HCT116 (cell line): ENCODE measurements around the gene RGS7. TPM values are rescaled to one million over a fixed set of nuclear protein-coding genes. Genes with fewer than 3 reads are reported as not detected.

Source experiments
- ATAC-seq: fragments of 200-7000 bp; cut with Tn5 transposase; 2 replicates; pipeline ENCODE4 v1.9.1; 2020; ENCODE audit warnings: mild to moderate bottlenecking, moderate library complexity
- BruUV-seq: library from RNA; stranded (reverse); fragments of 400-500 nt; replicated peaks from 2 replicates; lab custom pipeline; 2021; lab: Mats Ljungman, UMichigan
- CTCF ChIA-PET: fragments of 300-600 bp; sonication (Branson Sonifier 250); formaldehyde crosslinking; loops from one replicate; lab custom pipeline; 2021; ENCODE audit warnings: antibody characterized with exemption; lab: Charles Lee
- POLR2A ChIA-PET: fragments of 300-600, 350-600 bp; sonication (Branson Sonifier 250); formaldehyde crosslinking; loops from one replicate; lab custom pipeline; 2021; ENCODE audit warnings: antibody characterized with exemption; lab: Charles Lee
- RAD21 ChIA-PET, 2 experiments: fragments of 300-600 bp; sonication (Branson Sonifier 250); formaldehyde crosslinking; loops; one replicate each; lab custom pipeline; 2023; ENCODE audit warnings: low total read pairs in 2 of 2; ENCODE audit not compliant: uncharacterized antibody in 2 of 2, unreplicated experiment in 2 of 2, low non-redundant PET in 1 of 2; lab: Charles Lee
- DNase-seq: peaks from one replicate; pipeline ENCODE4 v3.0.0-alpha.2; 2010; ENCODE audit warnings: low read depth, low spot score
- H2AFZ ChIP-seq: fragments of 200-600 bp; shearing (Covaris generic), sonication (generic); 2 replicates; pipeline ENCODE4 v1.6.1; 2017; ENCODE audit warnings: low read depth, mixed run types, mixed read lengths, antibody characterized with exemption, low read length; ENCODE audit not compliant: poor library complexity, severe bottlenecking
- H3K27ac ChIP-seq: 2 replicates; pipeline ENCODE4 v1.5.1; 2012; ENCODE audit warnings: low read depth, low read length
- H3K27me3 ChIP-seq: fragments of 200-600 bp; sonication (generic); 2 replicates; pipeline ENCODE4 v1.6.1; 2016; ENCODE audit warnings: mixed run types, low read length, mixed read lengths; ENCODE audit not compliant: insufficient read depth
- H3K36me3 ChIP-seq, 2 experiments: fragments of 200-500 bp in 1 of 2; fragments of 200-600 bp in 1 of 2; sonication (Bioruptor generic) in 1 of 2; sonication (generic) in 1 of 2; 2 replicates each; pipeline versions ENCODE4 v1.5.1 to v1.6.1; 2014 to 2016; ENCODE audit warnings: low read length in 2 of 2, inconsistent platforms in 1 of 2, mixed read lengths in 1 of 2, mixed run types in 1 of 2; ENCODE audit not compliant: insufficient read depth in 2 of 2, control insufficient read depth in 1 of 2
- H3K4me1 ChIP-seq, 2 experiments: fragments of 200-600 bp in 1 of 2; sonication (generic) in 1 of 2; 2 replicates each; pipeline versions ENCODE4 v1.5.1 to v1.6.1; 2012 to 2017; ENCODE audit warnings: low read length in 2 of 2, inconsistent platforms in 1 of 2, mild to moderate bottlenecking in 1 of 2, mixed read lengths in 1 of 2, mixed run types in 1 of 2, moderate library complexity in 1 of 2; ENCODE audit not compliant: insufficient read depth in 2 of 2, control insufficient read depth in 1 of 2
- H3K4me2 ChIP-seq: fragments of 200-600 bp; sonication (generic); 2 replicates; pipeline ENCODE4 v1.6.1; 2017; ENCODE audit warnings: mixed run types, low read length, mixed read lengths
- H3K4me3 ChIP-seq, 2 experiments: fragments of 200-600 bp in 1 of 2; sonication (generic) in 1 of 2; replicated peaks in 1 of 2; 2 replicates each; pipeline ENCODE4 v1.5.1; 2011 to 2016; ENCODE audit warnings: low read length in 2 of 2, control low read depth in 1 of 2, low read depth in 1 of 2, mild to moderate bottlenecking in 1 of 2, mixed read lengths in 1 of 2, mixed run types in 1 of 2
- H3K79me2 ChIP-seq: fragments of 200-600 bp; sonication (generic); 2 replicates; pipeline ENCODE4 v1.6.1; 2017; ENCODE audit warnings: mild to moderate bottlenecking, mixed run types, low read length, moderate library complexity, mixed read lengths; ENCODE audit not compliant: insufficient read depth
- H3K9ac ChIP-seq: fragments of 200-600 bp; sonication (generic); 2 replicates; pipeline ENCODE4 v1.6.1; 2016; ENCODE audit warnings: low read length, mixed read lengths
- H3K9me2 ChIP-seq: fragments of 200-600 bp; sonication (generic), shearing (Covaris generic); 2 replicates; pipeline ENCODE4 v1.6.1; 2017; ENCODE audit warnings: mixed run types, mild to moderate bottlenecking, moderate library complexity; ENCODE audit not compliant: insufficient read depth
- H3K9me3 ChIP-seq, 2 experiments: fragments of 200-500 bp in 1 of 2; fragments of 200-600 bp in 1 of 2; sonication (Bioruptor generic) in 1 of 2; sonication (generic) in 1 of 2; 2 replicates each; pipeline ENCODE4 v1.6.1; 2014 to 2017; ENCODE audit warnings: low read length in 2 of 2, mixed read lengths in 2 of 2, inconsistent platforms in 1 of 2, low read depth in 1 of 2, mild to moderate bottlenecking in 1 of 2, mixed run types in 1 of 2, moderate library complexity in 1 of 2; ENCODE audit not compliant: control insufficient read depth in 1 of 2, insufficient read depth in 1 of 2
- H4K20me1 ChIP-seq: fragments of 200-600 bp; sonication (generic), shearing (Covaris generic); 2 replicates; pipeline ENCODE4 v1.6.1; 2017; ENCODE audit warnings: mixed run types, mild to moderate bottlenecking, moderate library complexity; ENCODE audit not compliant: insufficient read depth
- ATF3 ChIP-seq: IDR thresholded peaks from 2 replicates; pipeline ENCODE4 v1.6.1; 2012
- CBX3 ChIP-seq: IDR thresholded peaks from 2 replicates; pipeline ENCODE4 v1.6.1; 2012; ENCODE audit warnings: low read depth
- CEBPB ChIP-seq: IDR thresholded peaks from 2 replicates; pipeline ENCODE4 v1.6.1; 2012; ENCODE audit warnings: low read depth
- EGR1 ChIP-seq: IDR thresholded peaks from 2 replicates; pipeline ENCODE4 v1.6.1; 2012; ENCODE audit warnings: low read depth
- ELF1 ChIP-seq: IDR thresholded peaks from 2 replicates; pipeline ENCODE4 v1.6.1; 2012; ENCODE audit warnings: low read depth, borderline replicate concordance
- EZH2 ChIP-seq: fragments of 200-600 bp; sonication (generic); IDR thresholded peaks from 2 replicates; pipeline ENCODE4 v1.6.1; 2017; ENCODE audit warnings: antibody characterized with exemption, mixed run types
- EZH2phosphoT487 ChIP-seq: fragments of 200-600 bp; IDR thresholded peaks from 2 replicates; pipeline ENCODE4 v1.6.1; 2018; ENCODE audit warnings: antibody characterized with exemption, borderline replicate concordance
- FOSL1 ChIP-seq: IDR thresholded peaks from 2 replicates; pipeline ENCODE4 v1.6.1; 2012; ENCODE audit warnings: low read depth
- JUND ChIP-seq: IDR thresholded peaks from 2 replicates; pipeline ENCODE4 v1.6.1; 2012
- REST ChIP-seq: IDR thresholded peaks from 2 replicates; pipeline ENCODE4 v1.6.1; 2012; ENCODE audit warnings: low read depth
- SIN3A ChIP-seq: IDR thresholded peaks from 2 replicates; pipeline ENCODE4 v1.6.1; 2012; ENCODE audit warnings: low read depth
- SP1 ChIP-seq: IDR thresholded peaks from 2 replicates; pipeline ENCODE4 v1.6.1; 2012; ENCODE audit warnings: low read depth
- TCF7L2 ChIP-seq: IDR thresholded peaks from 2 replicates; pipeline ENCODE4 v1.7.0; 2011; ENCODE audit warnings: borderline replicate concordance, inconsistent platforms; ENCODE audit not compliant: insufficient read depth, insufficient read length; ENCODE audit errors: extremely low read depth
- YY1 ChIP-seq: IDR thresholded peaks from 2 replicates; pipeline ENCODE4 v1.6.1; 2011; ENCODE audit warnings: low read length, low read depth, moderate library complexity, mild to moderate bottlenecking; ENCODE audit not compliant: insufficient replicate concordance; ENCODE audit errors: extremely low read depth
- ZBTB33 ChIP-seq: IDR thresholded peaks from 2 replicates; pipeline ENCODE4 v1.6.1; 2011; ENCODE audit warnings: mild to moderate bottlenecking, low read length, moderate library complexity; ENCODE audit not compliant: insufficient replicate concordance; ENCODE audit errors: extremely low read depth
- ZFX ChIP-seq: fragments of 450-650 bp; IDR thresholded peaks from 2 replicates; pipeline ENCODE4 v1.6.1; 2017
- intact Hi-C: fragments of 100-400 bp; cut with micrococcal nuclease; formaldehyde crosslinking; loops from 2 replicates; pipeline ENCODE4 v1.10.0; 2022
- total RNA-seq: library from RNA; stranded (reverse); gene quantifications from one replicate; pipeline ENCODE4 v1.2.1, GENCODE V29; 2021; ENCODE audit not compliant: unreplicated experiment

The RGS7 gene
- total RNA-seq, 1 experiment from 2014 or later: not detected

- H3K4me1 ChIP-seq: no peaks in the 10 kb centered on the region
- intact Hi-C loops: no loop called here
- no TSS peak for BruUV-seq
- no peak for DNase-seq
- H3K9ac ChIP-seq: no peak overlapping the region
- CTCF ChIA-PET: no interaction called here
- ATAC-seq: no peak
- H3K4me2 ChIP-seq: no peak overlapping the region
- H3K36me3 ChIP-seq: no peaks in the 10 kb centered on the region
- H3K79me2 ChIP-seq: no peaks in the 10 kb centered on the region
- H3K27ac ChIP-seq: no peak overlapping the region
- H3K4me3 ChIP-seq: no peak overlapping the region
- H4K20me1 ChIP-seq: no peaks in the 10 kb centered on the region
- TF ChIP-seq ZFX (no peak), ELF1 (no peak), ZBTB33 (no peak), CEBPB (no peak), EZH2phosphoT487 (no peak), SIN3A (no peak), TCF7L2 (no peak), REST (no peak), ATF3 (no peak), EGR1 (no peak), CBX3 (no peak), EZH2 (no peak), YY1 (no peak), FOSL1 (no peak), SP1 (no peak), JUND (no peak)
- H2AFZ ChIP-seq: no peak overlapping the region
- H3K27me3 ChIP-seq: no peaks in the 10 kb centered on the region
- peaks cover 7 to 10% of the 10 kb centered on the region in 2 experiments; a peak in 2 of 4 replicates for H3K9me3 ChIP-seq
- H3K9me2 ChIP-seq: no peaks in the 10 kb centered on the region
- POLR2A ChIA-PET: no interaction called here
- RAD21 ChIA-PET: no interaction called here
These were observed 527.5 kb downstream of the RGS7 start for GRCh38 chr1:240829487-240829886.
